Sigmoid colon (tissue), 4 donors: ENCODE data around the gene PXDN.

Experiments used
- EP300 ChIP-seq, 4 donors: sonication (generic); formaldehyde crosslinking; IDR thresholded peaks; one replicate each; pipeline ENCODE4 v1.6.1; 2017; ENCODE audit warnings: antibody characterized with exemption in 4 of 4
- POLR2A ChIP-seq, 2 donors: fragments of 450-650 bp; IDR thresholded peaks; one replicate each; pipeline ENCODE4 v1.6.1; 2016; ENCODE audit warnings: antibody characterized with exemption in 2 of 2, mild to moderate bottlenecking in 2 of 2, moderate library complexity in 2 of 2
- POLR2AphosphoS5 ChIP-seq, 4 donors: sonication (generic); formaldehyde crosslinking; IDR thresholded peaks; one replicate each; pipeline ENCODE4 v1.6.1; 2017; ENCODE audit warnings: antibody characterized with exemption in 4 of 4
- TF ChIP-seq, protein P1 (sequence below), 4 experiments: fragments of 450-650 bp in 3 of 4; fragments of 200-600 bp in 1 of 4; IDR thresholded peaks; one replicate each; pipeline ENCODE4 v1.5.1; 2016 to 2019; ENCODE audit warnings: antibody characterized with exemption in 4 of 4, mild to moderate bottlenecking in 3 of 4, moderate library complexity in 2 of 4

DNA sequence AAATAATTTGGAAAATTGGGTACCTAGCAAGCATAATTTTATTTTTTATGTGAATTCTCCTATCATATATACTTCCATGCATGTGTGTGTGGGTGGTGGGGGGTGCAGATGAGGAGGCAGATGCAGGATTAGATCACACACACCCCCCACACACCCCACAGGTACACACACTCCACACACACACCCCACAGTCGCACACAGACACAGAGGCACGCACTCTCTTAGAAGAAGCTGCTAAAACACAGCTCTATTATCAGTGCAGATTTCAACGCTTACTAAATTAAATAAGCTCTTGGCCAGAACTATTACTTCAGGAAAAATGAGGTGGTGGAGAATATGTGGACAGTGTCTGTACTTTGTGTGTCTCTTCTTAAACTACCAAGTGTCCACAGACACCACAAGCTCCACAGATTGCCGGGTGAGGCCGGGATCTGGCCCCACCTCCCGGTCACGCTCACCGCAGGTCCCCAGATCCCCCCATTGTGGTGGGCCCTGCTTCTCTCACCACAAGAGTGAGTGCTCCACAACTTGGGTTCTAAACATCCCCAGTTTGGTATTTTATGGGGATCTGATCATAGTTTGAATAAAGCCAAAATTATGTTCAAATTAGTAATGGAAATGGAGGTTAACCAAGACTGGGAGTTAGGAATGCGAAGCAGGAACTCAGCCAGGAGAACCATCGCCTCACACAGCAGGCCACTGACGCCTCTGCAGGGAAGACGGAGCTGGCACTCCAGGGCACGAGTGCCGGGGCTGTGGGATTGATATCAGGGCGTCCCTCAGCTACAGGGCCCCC lies 102.1 kb downstream of the PXDN start:
- TF ChIP-seq, protein P1, sequence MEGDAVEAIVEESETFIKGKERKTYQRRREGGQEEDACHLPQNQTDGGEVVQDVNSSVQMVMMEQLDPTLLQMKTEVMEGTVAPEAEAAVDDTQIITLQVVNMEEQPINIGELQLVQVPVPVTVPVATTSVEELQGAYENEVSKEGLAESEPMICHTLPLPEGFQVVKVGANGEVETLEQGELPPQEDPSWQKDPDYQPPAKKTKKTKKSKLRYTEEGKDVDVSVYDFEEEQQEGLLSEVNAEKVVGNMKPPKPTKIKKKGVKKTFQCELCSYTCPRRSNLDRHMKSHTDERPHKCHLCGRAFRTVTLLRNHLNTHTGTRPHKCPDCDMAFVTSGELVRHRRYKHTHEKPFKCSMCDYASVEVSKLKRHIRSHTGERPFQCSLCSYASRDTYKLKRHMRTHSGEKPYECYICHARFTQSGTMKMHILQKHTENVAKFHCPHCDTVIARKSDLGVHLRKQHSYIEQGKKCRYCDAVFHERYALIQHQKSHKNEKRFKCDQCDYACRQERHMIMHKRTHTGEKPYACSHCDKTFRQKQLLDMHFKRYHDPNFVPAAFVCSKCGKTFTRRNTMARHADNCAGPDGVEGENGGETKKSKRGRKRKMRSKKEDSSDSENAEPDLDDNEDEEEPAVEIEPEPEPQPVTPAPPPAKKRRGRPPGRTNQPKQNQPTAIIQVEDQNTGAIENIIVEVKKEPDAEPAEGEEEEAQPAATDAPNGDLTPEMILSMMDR (IDR thresholded peaks at IDR 0.05), result no peak
- TF ChIP-seq POLR2A (IDR thresholded peaks at IDR 0.05), result no peak
- TF ChIP-seq EP300 (IDR thresholded peaks at IDR 0.05), result no peak
- no peak for TF ChIP-seq POLR2AphosphoS5 (IDR thresholded peaks at IDR 0.05)
